SK-N-SH (cell line): Measurements from ENCODE around the gene FYB1. TPM values are rescaled to one million over a fixed set of nuclear protein-coding genes. Genes with fewer than 3 reads are reported as not detected.

Experiments used
- CTCF ChIA-PET: fragments of 300-600, 350-600 bp; formaldehyde crosslinking; extraction: SDS; loops from one replicate; lab custom pipeline; 2021; lab: Yijun Ruan, JAX
- POLR2A ChIA-PET: fragments of 350-600 bp; sonication (Branson Sonifier 250); formaldehyde crosslinking; extraction: SDS; loops from one replicate; lab custom pipeline; 2020; ENCODE audit warnings: antibody characterized with exemption, inconsistent platforms; lab: Yijun Ruan, JAX
- DNase-seq: peaks from one replicate; pipeline ENCODE4 v3.0.0; 2012
- H2AFZ ChIP-seq: fragments of 200-600 bp; sonication (generic); 2 replicates; pipeline ENCODE4 v1.8.1; 2016; ENCODE audit warnings: antibody characterized with exemption, mild to moderate bottlenecking, low read depth
- H3F3A ChIP-seq: fragments of 200-600 bp; sonication (generic); replicated peaks from 2 replicates; pipeline ENCODE3; 2016; ENCODE audit warnings: antibody characterized with exemption, mild to moderate bottlenecking; ENCODE audit not compliant: insufficient read depth
- H3K27ac ChIP-seq, 2 experiments: fragments of 200-500 bp in 1 of 2; fragments of 200-600 bp in 1 of 2; sonication (Bioruptor generic) in 1 of 2; sonication (generic), shearing (Covaris generic) in 1 of 2; 2 replicates each; pipeline versions ENCODE4 v1.5.1 to v1.6.1; 2014 to 2016; ENCODE audit warnings: low read depth in 2 of 2, inconsistent platforms in 1 of 2, low read length in 1 of 2, mild to moderate bottlenecking in 1 of 2, mixed read lengths in 1 of 2
- H3K27me3 ChIP-seq: fragments of 200-600 bp; sonication (generic), shearing (Covaris generic); 2 replicates; pipeline ENCODE4 v1.6.1; 2016; ENCODE audit warnings: mixed run types; ENCODE audit not compliant: insufficient read depth
- H3K36me3 ChIP-seq, 2 experiments: fragments of 200-500 bp in 1 of 2; fragments of 200-600 bp in 1 of 2; sonication (Bioruptor generic) in 1 of 2; sonication (generic) in 1 of 2; replicated peaks in 1 of 2; 2 replicates each; pipeline versions ENCODE3 to v1.5.1; 2014 to 2016; ENCODE audit warnings: low read length in 1 of 2, mild to moderate bottlenecking in 1 of 2; ENCODE audit not compliant: insufficient read depth in 2 of 2, control insufficient read depth in 1 of 2
- H3K4me1 ChIP-seq, 2 experiments: fragments of 200-500 bp in 1 of 2; fragments of 200-600 bp in 1 of 2; sonication (Bioruptor generic) in 1 of 2; sonication (generic), shearing (Covaris generic) in 1 of 2; 2 replicates each; pipeline versions ENCODE4 v1.5.1 to v1.6.1; 2014 to 2016; ENCODE audit warnings: low read depth in 1 of 2, low read length in 1 of 2, mixed run types in 1 of 2; ENCODE audit not compliant: insufficient read depth in 2 of 2, control insufficient read depth in 1 of 2
- H3K4me2 ChIP-seq: fragments of 200-600 bp; sonication (generic), shearing (Covaris generic); 2 replicates; pipeline ENCODE4 v1.6.1; 2017; ENCODE audit warnings: mixed run types
- H3K4me3 ChIP-seq, 2 experiments: fragments of 200-500 bp in 1 of 2; fragments of 200-600 bp in 1 of 2; sonication (Bioruptor generic) in 1 of 2; sonication (generic), shearing (Covaris generic) in 1 of 2; 2 replicates each; pipeline versions ENCODE4 v1.5.1 to v1.8.1; 2014 to 2016; ENCODE audit warnings: low read depth in 2 of 2, inconsistent platforms in 1 of 2, low read length in 1 of 2, mild to moderate bottlenecking in 1 of 2, mixed read lengths in 1 of 2, moderate library complexity in 1 of 2
- H3K79me2 ChIP-seq: fragments of 200-600 bp; sonication (generic); 2 replicates; pipeline ENCODE4 v1.8.1; 2017; ENCODE audit warnings: mild to moderate bottlenecking; ENCODE audit not compliant: insufficient read depth
- H3K9ac ChIP-seq: fragments of 200-600 bp; sonication (generic); 2 replicates; pipeline ENCODE4 v1.6.1; 2017; ENCODE audit warnings: mixed run types
- H3K9me2 ChIP-seq: fragments of 200-600 bp; sonication (generic); 2 replicates; pipeline ENCODE4 v1.6.1; 2017; ENCODE audit warnings: mixed run types
- H3K9me3 ChIP-seq: fragments of 200-600 bp; sonication (generic); 2 replicates; pipeline ENCODE4 v1.6.1; 2017; ENCODE audit warnings: mixed run types, mild to moderate bottlenecking, moderate library complexity
- H4K20me1 ChIP-seq: fragments of 200-600 bp; sonication (generic); 2 replicates; pipeline ENCODE4 v1.6.1; 2017; ENCODE audit warnings: mild to moderate bottlenecking, mixed run types; ENCODE audit not compliant: insufficient read depth
- EP300 ChIP-seq, 2 experiments: IDR thresholded peaks; 2 replicates each; pipeline versions ENCODE4 v1.4.0 to v1.6.1; 2012; ENCODE audit warnings: borderline replicate concordance in 1 of 2, low read depth in 1 of 2, low read length in 1 of 2
- FOXJ3 ChIP-seq: sonication (generic); formaldehyde crosslinking; IDR thresholded peaks from 2 replicates; pipeline ENCODE4 v1.5.1; 2020; ENCODE audit warnings: mild to moderate bottlenecking, missing genetic modification reagents
- FOXM1 ChIP-seq: IDR thresholded peaks from 2 replicates; pipeline ENCODE4 v1.4.0; 2012; ENCODE audit warnings: low read depth, mild to moderate bottlenecking
- NFIC ChIP-seq: IDR thresholded peaks from 2 replicates; pipeline ENCODE4 v1.4.0; 2012; ENCODE audit warnings: borderline replicate concordance
- POLR2AphosphoS5 ChIP-seq: IDR thresholded peaks from 2 replicates; pipeline ENCODE4 v1.6.1; 2012; ENCODE audit warnings: low read depth, low read length
- RAD21 ChIP-seq: IDR thresholded peaks from 2 replicates; pipeline ENCODE4 v1.6.1; 2012; ENCODE audit warnings: mild to moderate bottlenecking, low read length
- TAF1 ChIP-seq: IDR thresholded peaks from 2 replicates; pipeline ENCODE4 v1.6.1; 2012; ENCODE audit warnings: low read depth, mild to moderate bottlenecking, low read length, moderate library complexity, borderline replicate concordance
- USF1 ChIP-seq: IDR thresholded peaks from 2 replicates; pipeline ENCODE4 v1.4.0; 2012; ENCODE audit warnings: low read depth, borderline replicate concordance
- WGBS: methylation state at CpG from one replicate; pipeline ENCODE4 v1.1.6; 2017; ENCODE audit warnings: low lambda C conversion rate; 5-methylcytosine and 5-hydroxymethylcytosine counted together
- polyA plus RNA-seq, 3 experiments: library from polyadenylated mRNA; depleted of rRNA; stranded (reverse); fragments of >200 nt; gene quantifications; 2 replicates each; pipeline ENCODE4 v1.2.3, GENCODE V29; 2012
- TF ChIP-seq, protein P1 (sequence below): IDR thresholded peaks from 2 replicates; pipeline ENCODE4 v1.4.0; 2012; ENCODE audit warnings: low read depth
- TF ChIP-seq, protein P2 (sequence below): fragments of 200-600 bp; sonication (generic); IDR thresholded peaks from 2 replicates; pipeline ENCODE4 v1.6.1; 2017; ENCODE audit warnings: antibody characterized with exemption, mild to moderate bottlenecking, moderate library complexity

FYB1 gene
- polyA plus RNA-seq, 1 of the 3 experiments (the other 2 are of a cell fraction) = not detected

GRCh38 chr5:39149966-39150365 lies 69.4 kb downstream of the FYB1 start:
- H3K9ac ChIP-seq = no peak overlapping the region
- H3K4me1 ChIP-seq = no peaks in the 10 kb centered on the region
- H3K36me3 ChIP-seq = no peaks in the 10 kb centered on the region
- TF ChIP-seq EP300 (IDR thresholded peaks at IDR 0.05; ENCODE audit: borderline replicate concordance in 1 of 2, low read depth in 1 of 2, low read length in 1 of 2) = no peak
- no peak for TF ChIP-seq POLR2AphosphoS5
- TF ChIP-seq RAD21 = no peak
- TF ChIP-seq, protein P1, sequence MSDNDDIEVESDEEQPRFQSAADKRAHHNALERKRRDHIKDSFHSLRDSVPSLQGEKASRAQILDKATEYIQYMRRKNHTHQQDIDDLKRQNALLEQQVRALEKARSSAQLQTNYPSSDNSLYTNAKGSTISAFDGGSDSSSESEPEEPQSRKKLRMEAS = no peak
- no peak for TF ChIP-seq TAF1
- no peak for TF ChIP-seq FOXJ3 (CRISPR knock-in tag)
- TF ChIP-seq NFIC = no peak
- TF ChIP-seq USF1 = no peak
- H4K20me1 ChIP-seq = no peaks in the 10 kb centered on the region
- peaks cover 39% of the 10 kb centered on the region; the same call in 1 of the 2 replicates for H3K27me3 ChIP-seq
- no peak overlapping the region for H3K4me3 ChIP-seq
- H3K9me3 ChIP-seq = no peaks in the 10 kb centered on the region
- WGBS = 31% methylated on average over 4 of the region's 4 CpGs
- H2AFZ ChIP-seq = 0 out of 2 replicates have a peak overlapping the region, but pooled peaks have one; percentile 61
- no peaks in the 10 kb centered on the region for H3K9me2 ChIP-seq
- ChIA-PET CTCF (interaction anchor here (1.0 kb wide), 1 partner anchor 67 kb away, joined by 3 read pairs; no protein-coding TSS in a partner anchor), POLR2A (no interaction called here)
- no peaks in the 10 kb centered on the region for H3K79me2 ChIP-seq
- no peak overlapping the region for H3K4me2 ChIP-seq
- no peaks in the 10 kb centered on the region for H3F3A ChIP-seq
- DNase-seq = no peak
- no peak overlapping the region for H3K27ac ChIP-seq

DNA sequence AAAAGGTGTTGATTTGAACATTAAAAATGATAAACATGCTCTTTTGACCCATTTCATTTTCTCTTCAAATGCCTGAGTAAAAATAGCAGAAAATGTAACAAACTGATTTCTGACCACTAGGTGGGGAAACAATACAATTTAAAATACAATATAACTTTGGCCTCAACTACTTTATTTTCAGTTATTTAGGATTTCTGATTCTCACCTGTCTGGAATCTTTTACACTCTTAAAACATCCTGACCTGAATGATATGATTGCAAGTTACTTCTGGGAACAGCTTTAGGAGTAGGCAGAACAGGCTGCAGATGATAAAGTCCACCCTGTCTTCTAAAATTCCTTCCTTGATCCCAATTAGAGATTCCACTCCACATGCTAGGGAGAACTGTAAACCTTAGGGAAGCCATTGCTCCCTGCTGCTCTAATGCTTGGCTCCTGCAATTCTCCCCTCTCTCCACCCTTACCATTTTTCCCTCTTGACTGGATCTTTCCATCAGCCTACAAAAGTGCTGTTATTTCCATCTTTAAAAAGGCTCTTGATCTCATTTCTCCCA lies 70.3 kb downstream of the FYB1 start:
- Histone ChIP-seq H2AFZ (no peak overlapping the region), H3K79me2 (no peaks in the 10 kb centered on the region), H3K9me2 (no peaks in the 10 kb centered on the region), H3K4me3 (no peak overlapping the region), H3F3A (no peaks in the 10 kb centered on the region), H3K27ac (no peak overlapping the region), H4K20me1 (no peaks in the 10 kb centered on the region), H3K4me2 (no peak overlapping the region), H3K27me3 (peaks cover 37% of the 10 kb centered on the region; the same call in 1 of the 2 replicates), H3K9me3 (no peaks in the 10 kb centered on the region), H3K4me1 (no peaks in the 10 kb centered on the region), H3K36me3 (no peaks in the 10 kb centered on the region), H3K9ac (no peak overlapping the region)
- CTCF ChIA-PET = interaction anchor here (1.0 kb wide), 1 partner anchor 68 kb away, joined by 3 read pairs; no protein-coding TSS in a partner anchor
- TF ChIP-seq, protein P2, sequence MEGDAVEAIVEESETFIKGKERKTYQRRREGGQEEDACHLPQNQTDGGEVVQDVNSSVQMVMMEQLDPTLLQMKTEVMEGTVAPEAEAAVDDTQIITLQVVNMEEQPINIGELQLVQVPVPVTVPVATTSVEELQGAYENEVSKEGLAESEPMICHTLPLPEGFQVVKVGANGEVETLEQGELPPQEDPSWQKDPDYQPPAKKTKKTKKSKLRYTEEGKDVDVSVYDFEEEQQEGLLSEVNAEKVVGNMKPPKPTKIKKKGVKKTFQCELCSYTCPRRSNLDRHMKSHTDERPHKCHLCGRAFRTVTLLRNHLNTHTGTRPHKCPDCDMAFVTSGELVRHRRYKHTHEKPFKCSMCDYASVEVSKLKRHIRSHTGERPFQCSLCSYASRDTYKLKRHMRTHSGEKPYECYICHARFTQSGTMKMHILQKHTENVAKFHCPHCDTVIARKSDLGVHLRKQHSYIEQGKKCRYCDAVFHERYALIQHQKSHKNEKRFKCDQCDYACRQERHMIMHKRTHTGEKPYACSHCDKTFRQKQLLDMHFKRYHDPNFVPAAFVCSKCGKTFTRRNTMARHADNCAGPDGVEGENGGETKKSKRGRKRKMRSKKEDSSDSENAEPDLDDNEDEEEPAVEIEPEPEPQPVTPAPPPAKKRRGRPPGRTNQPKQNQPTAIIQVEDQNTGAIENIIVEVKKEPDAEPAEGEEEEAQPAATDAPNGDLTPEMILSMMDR = peak; percentile 61
- TF ChIP-seq RAD21 (0 out of 2 replicates have a peak, but pooled peaks have one; percentile 3), FOXM1 (no peak)
- TF ChIP-seq, protein P1 = no peak
- no peak for DNase-seq
- POLR2A ChIA-PET = no interaction called here
